ENCODE data around the gene ZNF473. TPM values are rescaled to one million over a fixed set of nuclear protein-coding genes. Genes with fewer than 3 reads are reported as not detected.

The ZNF473 gene
- total RNA-seq, 2 experiments from 2014 or later, result 8.9 to 9.2 TPM

DNA sequence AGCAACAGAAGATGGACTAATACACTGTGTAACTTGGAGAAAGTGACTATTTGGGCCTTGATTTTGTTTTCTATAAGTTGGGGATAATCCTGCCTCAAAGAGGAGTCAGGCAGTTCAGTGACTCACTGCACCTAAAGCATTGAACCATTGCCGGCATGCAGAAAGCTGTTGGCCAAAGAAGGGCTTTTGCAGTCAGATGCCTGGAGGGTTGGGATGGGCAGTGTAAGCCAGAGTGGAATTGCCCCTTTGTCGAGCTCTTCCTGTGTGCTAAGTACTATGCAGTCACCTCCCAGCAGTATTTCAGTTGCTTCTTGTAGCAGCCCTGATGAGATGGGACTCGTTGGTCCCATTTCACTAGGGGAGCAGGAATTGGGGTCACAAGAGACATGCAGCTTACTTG, 11.1 kb downstream of the ZNF473 start:
- TF ChIP-seq, protein P1, sequence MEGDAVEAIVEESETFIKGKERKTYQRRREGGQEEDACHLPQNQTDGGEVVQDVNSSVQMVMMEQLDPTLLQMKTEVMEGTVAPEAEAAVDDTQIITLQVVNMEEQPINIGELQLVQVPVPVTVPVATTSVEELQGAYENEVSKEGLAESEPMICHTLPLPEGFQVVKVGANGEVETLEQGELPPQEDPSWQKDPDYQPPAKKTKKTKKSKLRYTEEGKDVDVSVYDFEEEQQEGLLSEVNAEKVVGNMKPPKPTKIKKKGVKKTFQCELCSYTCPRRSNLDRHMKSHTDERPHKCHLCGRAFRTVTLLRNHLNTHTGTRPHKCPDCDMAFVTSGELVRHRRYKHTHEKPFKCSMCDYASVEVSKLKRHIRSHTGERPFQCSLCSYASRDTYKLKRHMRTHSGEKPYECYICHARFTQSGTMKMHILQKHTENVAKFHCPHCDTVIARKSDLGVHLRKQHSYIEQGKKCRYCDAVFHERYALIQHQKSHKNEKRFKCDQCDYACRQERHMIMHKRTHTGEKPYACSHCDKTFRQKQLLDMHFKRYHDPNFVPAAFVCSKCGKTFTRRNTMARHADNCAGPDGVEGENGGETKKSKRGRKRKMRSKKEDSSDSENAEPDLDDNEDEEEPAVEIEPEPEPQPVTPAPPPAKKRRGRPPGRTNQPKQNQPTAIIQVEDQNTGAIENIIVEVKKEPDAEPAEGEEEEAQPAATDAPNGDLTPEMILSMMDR (IDR thresholded peaks at IDR 0.05), result no peak
- no peak for DNase-seq
- H3K9me3 Mint-ChIP-seq, result no peaks in the 10 kb centered on the region
- peaks cover 68% of the 10 kb centered on the region for H3K36me3 Mint-ChIP-seq (ENCODE audit: low read depth)
- peaks cover 9% of the 10 kb centered on the region for H3K4me1 Mint-ChIP-seq (ENCODE audit: low read depth)
- no peak for ATAC-seq
- H3K27me3 Mint-ChIP-seq, result no peaks in the 10 kb centered on the region
- no peak overlapping the region for H3K27ac Mint-ChIP-seq
- ChIA-PET POLR2A (no interaction called here), CTCF (interaction anchor here (1.3 kb wide), 1 partner anchor 9 kb away, joined by 4 read pairs; no protein-coding TSS in a partner anchor)
- no peak overlapping the region for H3K4me3 Mint-ChIP-seq
- intact Hi-C loops (cut with micrococcal nuclease), result no loop called here

DNA sequence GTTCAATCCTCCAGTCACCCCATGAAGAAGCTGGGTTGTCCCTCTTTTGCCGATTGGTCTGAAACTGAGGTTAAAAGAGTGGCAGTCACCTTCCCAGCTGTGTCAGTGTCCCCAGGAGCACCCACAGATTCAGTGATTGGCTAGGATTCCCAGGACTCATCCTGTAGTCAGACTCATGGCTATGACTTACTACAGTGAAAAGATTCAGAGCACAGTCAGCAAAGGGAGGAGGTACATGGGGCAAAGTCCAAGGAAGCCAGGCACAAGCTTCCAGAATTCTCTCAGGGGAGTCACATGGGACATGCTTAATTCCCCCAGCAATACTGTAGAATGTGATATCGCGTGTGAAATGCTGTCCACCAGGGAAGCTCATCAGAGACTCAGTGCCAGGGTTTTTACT, 14.2 kb downstream of the ZNF473 start:
- peaks cover 73% of the 10 kb centered on the region for H3K36me3 Mint-ChIP-seq (ENCODE audit: low read depth)
- peaks cover 18% of the 10 kb centered on the region for H3K9me3 Mint-ChIP-seq
- peaks cover 6% of the 10 kb centered on the region for H3K4me1 Mint-ChIP-seq (ENCODE audit: low read depth)
- no peaks in the 10 kb centered on the region for H3K27me3 Mint-ChIP-seq
- no peak overlapping the region for H3K4me3 Mint-ChIP-seq
- CTCF ChIA-PET, result interaction anchor here (0.6 to 0.8 kb wide), 3 partner anchors 8 to 1534 kb away, joined by 3 to 5 read pairs (median 3); no protein-coding TSS in a partner anchor
- DNase-seq, result no peak
- TF ChIP-seq, protein P1 (IDR thresholded peaks at IDR 0.05), result no peak
- H3K27ac Mint-ChIP-seq, result no peak overlapping the region
- POLR2A ChIA-PET, result interaction anchor here (1.0 kb wide), 1 partner anchor 11 kb away, joined by 3 read pairs; no protein-coding TSS in a partner anchor
- no peak for ATAC-seq
- intact Hi-C loops (cut with micrococcal nuclease), result no loop called here

DNA sequence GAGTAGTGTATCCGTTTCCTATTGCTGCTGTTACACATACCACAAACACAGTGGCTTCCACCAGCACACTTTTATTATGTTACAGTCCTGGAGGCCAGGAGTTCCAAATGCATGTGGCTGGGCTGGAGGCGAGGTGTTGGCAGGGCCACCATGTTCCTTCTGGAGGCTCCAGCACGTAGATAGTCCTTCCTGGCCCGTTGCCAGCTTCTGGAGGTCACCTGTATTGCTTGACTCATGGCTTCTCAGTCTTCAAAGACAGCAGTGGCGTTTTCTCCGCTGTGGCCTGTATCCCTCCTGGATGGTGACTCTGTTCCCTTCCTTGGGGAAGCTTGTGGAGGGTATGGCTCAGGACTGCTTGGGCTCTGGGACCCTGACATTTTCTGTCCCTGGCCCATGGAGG, 15.2 kb downstream of the ZNF473 start:
- H3K27me3 Mint-ChIP-seq, result no peaks in the 10 kb centered on the region
- DNase-seq (no peak), ATAC-seq (no peak)
- H3K36me3 Mint-ChIP-seq (ENCODE audit: low read depth), result peaks cover 76% of the 10 kb centered on the region
- POLR2A ChIA-PET, result no interaction called here
- peaks cover 28% of the 10 kb centered on the region for H3K9me3 Mint-ChIP-seq
- intact Hi-C loops (cut with micrococcal nuclease), result no loop called here
- TF ChIP-seq, protein P1 (IDR thresholded peaks at IDR 0.05), result no peak
- H3K4me3 Mint-ChIP-seq, result no peak overlapping the region
- H3K4me1 Mint-ChIP-seq (ENCODE audit: low read depth), result no peaks in the 10 kb centered on the region
- H3K27ac Mint-ChIP-seq, result no peak overlapping the region
- CTCF ChIA-PET, result no interaction called here

DNA sequence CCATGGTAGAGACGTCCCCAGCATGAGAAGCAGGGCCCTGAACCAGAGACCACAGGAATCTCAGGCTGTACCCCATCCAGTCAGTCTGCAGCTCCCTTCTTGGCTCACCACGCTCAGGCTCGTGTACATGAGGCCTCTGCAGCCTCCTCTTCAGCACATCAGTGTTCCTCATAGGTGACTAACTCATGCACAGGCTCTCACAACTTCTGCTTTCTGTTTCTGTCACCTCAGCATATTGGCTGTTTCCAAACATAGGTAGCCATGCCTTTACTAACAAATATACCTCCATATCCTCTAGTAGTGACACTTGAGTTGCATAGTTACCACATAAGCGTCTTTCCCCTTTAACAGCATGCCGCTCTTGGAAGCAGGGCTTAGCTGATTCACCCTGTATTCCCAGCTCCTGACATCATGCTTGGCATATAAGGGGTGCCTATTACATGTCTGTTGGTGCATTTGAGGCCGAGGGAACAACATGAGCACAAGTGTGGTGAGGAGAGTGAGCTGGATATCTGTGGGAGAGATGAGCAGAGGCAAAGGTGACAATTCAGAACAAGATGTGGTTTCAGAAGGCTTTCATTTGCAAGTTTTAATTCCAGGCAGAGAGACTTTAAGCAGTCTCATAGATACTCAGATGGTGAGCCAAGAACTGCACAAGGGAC, 16.7 kb downstream of the ZNF473 start:
- Mint-ChIP-seq H3K4me3 (no peak overlapping the region), H3K27ac (no peak overlapping the region), H3K36me3 (ENCODE audit: low read depth) (peaks cover 82% of the 10 kb centered on the region), H3K9me3 (peaks cover 32% of the 10 kb centered on the region), H3K4me1 (ENCODE audit: low read depth) (no peaks in the 10 kb centered on the region), H3K27me3 (no peaks in the 10 kb centered on the region)
- CTCF ChIA-PET, result no interaction called here
- TF ChIP-seq, protein P1 (IDR thresholded peaks at IDR 0.05), result no peak
- intact Hi-C loops (cut with micrococcal nuclease), result no loop called here
- ATAC-seq, result no peak
- POLR2A ChIA-PET, result interaction anchor here (1.3 kb wide), 1 partner anchor 34 kb away, joined by 3 read pairs; no protein-coding TSS in a partner anchor
- no peak for DNase-seq

DNA sequence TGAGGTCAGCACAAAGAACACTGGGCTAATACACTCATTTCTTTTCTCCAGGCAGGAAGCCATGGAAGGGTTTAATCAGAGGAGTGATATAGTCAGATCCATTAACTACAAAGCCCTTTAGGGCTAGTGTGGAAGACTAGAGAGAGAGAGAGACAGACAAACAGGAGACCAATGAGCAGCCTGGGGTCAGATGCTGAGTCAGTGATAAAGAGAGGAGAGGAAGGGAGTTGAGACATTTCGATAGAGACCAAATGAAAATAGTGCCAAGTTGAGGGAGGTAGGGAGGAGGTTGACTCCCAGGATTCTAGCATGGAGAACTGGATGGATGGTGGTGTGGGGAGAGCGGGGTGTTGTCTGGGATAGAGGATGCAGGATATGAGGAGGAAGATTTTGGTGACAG, 18.2 kb downstream of the ZNF473 start:
- ChIA-PET POLR2A (no interaction called here), CTCF (no interaction called here)
- Mint-ChIP-seq H3K4me3 (no peak overlapping the region), H3K4me1 (ENCODE audit: low read depth) (no peaks in the 10 kb centered on the region), H3K36me3 (ENCODE audit: low read depth) (peaks cover 91% of the 10 kb centered on the region), H3K27ac (no peak overlapping the region), H3K27me3 (no peaks in the 10 kb centered on the region), H3K9me3 (peaks cover 33% of the 10 kb centered on the region)
- intact Hi-C loops (cut with micrococcal nuclease), result no loop called here
- TF ChIP-seq, protein P1 (IDR thresholded peaks at IDR 0.05), result no peak
- DNase-seq (no peak), ATAC-seq (no peak)
